HepG2 (cell line): ENCODE results near the gene UBE2D3. TPM values are rescaled to one million over a fixed set of nuclear protein-coding genes. Genes with fewer than 3 reads are reported as not detected.

Experiments used
- ATAC-seq: fragments of 200-7000 bp; cut with Tn5 transposase; 3 replicates; pipeline ENCODE4 v1.9.1; 2020; ENCODE audit warnings: mild to moderate bottlenecking, moderate library complexity
- BruUV-seq: library from RNA; stranded (reverse); fragments of 400-500 nt; replicated peaks from 2 replicates; lab custom pipeline; 2021; lab: Mats Ljungman, UMichigan
- CTCF ChIA-PET: fragments of 300-600 bp; formaldehyde crosslinking; extraction: SDS; loops from one replicate; lab custom pipeline; 2021; ENCODE audit warnings: low total read pairs, inconsistent platforms, low intra/inter-chr PET ratio; lab: Yijun Ruan, JAX
- POLR2A ChIA-PET: fragments of 350-600 bp; sonication (Branson Sonifier 250); formaldehyde crosslinking; loops from one replicate; lab custom pipeline; 2020; ENCODE audit warnings: antibody characterized with exemption, inconsistent platforms; lab: Yijun Ruan, JAX
- DNase-seq: peaks from one replicate; pipeline ENCODE4 v3.0.0-alpha.2; 2015; ENCODE audit warnings: low spot score
- FAIRE-seq: peaks from 3 replicates; lab custom pipeline; 2011; peaks lifted over from hg19 to GRCh38; lab: Jason Lieb, UNC
- H2AFZ ChIP-seq: one replicate; pipeline ENCODE4 v1.6.1; 2011; ENCODE audit warnings: low read length, inconsistent platforms
- H3K27ac ChIP-seq: fragments of 300-600 bp; 3 replicates; pipeline ENCODE4 v1.8.0; 2011; ENCODE audit warnings: mixed run types, mild to moderate bottlenecking, mixed read lengths, low read length, inconsistent platforms; ENCODE audit not compliant: insufficient read depth; ENCODE audit errors: extremely low read length
- H3K27me3 ChIP-seq, 2 experiments: fragments of 200-600 bp in 1 of 2; 2 replicates in 1 of 2; 3 replicates in 1 of 2; pipeline versions ENCODE4 v1.6.0 to v1.8.0; 2011; ENCODE audit warnings: low read length in 2 of 2, mild to moderate bottlenecking in 2 of 2, moderate library complexity in 2 of 2, inconsistent platforms in 1 of 2; ENCODE audit not compliant: insufficient read depth in 2 of 2, control insufficient read depth in 1 of 2
- H3K36me3 ChIP-seq, 2 experiments: fragments of 200-600 bp in 1 of 2; replicated peaks in 1 of 2; 2 replicates in 1 of 2; 3 replicates in 1 of 2; pipeline versions ENCODE4 v1.5.1 to v1.8.0; 2011; ENCODE audit warnings: low read length in 2 of 2, inconsistent platforms in 1 of 2; ENCODE audit not compliant: insufficient read depth in 2 of 2, control insufficient read depth in 1 of 2
- H3K4me1 ChIP-seq: 2 replicates; pipeline ENCODE4 v1.5.1; 2012; ENCODE audit warnings: low read length, inconsistent platforms; ENCODE audit not compliant: insufficient read depth
- H3K4me2 ChIP-seq: 2 replicates; pipeline ENCODE4 v1.6.0; 2011; ENCODE audit warnings: low read depth, low read length, inconsistent platforms
- H3K4me3 ChIP-seq, 3 experiments: fragments of 200-600 bp in 1 of 3; sonication (generic), shearing (Covaris generic) in 1 of 3; replicated peaks in 1 of 3; 2 replicates each; pipeline ENCODE4 v1.5.1; 2011 to 2016; ENCODE audit warnings: low read length in 3 of 3, inconsistent platforms in 2 of 3, low read depth in 2 of 3, mild to moderate bottlenecking in 2 of 3, control low read depth in 1 of 3, mixed read lengths in 1 of 3; ENCODE audit not compliant: insufficient read depth in 1 of 3
- H3K79me2 ChIP-seq: one replicate; pipeline ENCODE4 v1.6.1; 2011; ENCODE audit warnings: low read length, inconsistent platforms; ENCODE audit not compliant: insufficient read depth
- H3K9ac ChIP-seq: 2 replicates; pipeline ENCODE4 v1.6.0; 2011; ENCODE audit warnings: mild to moderate bottlenecking, low read depth, low read length, inconsistent platforms; ENCODE audit not compliant: insufficient read depth
- H3K9me3 ChIP-seq: 2 replicates; pipeline ENCODE4 v1.5.1; 2012; ENCODE audit warnings: mild to moderate bottlenecking, low read length
- H4K20me1 ChIP-seq: 2 replicates; pipeline ENCODE4 v1.6.0; 2011; ENCODE audit warnings: inconsistent platforms, mild to moderate bottlenecking, low read length, moderate library complexity; ENCODE audit not compliant: insufficient read depth
- CENPT ChIP-seq: sonication (generic); formaldehyde crosslinking; IDR thresholded peaks from 2 replicates; pipeline ENCODE4 v1.8.0; 2022; ENCODE audit warnings: low read depth, mild to moderate bottlenecking, moderate library complexity, missing genetic modification reagents
- FIP1L1 ChIP-seq: fragments of 200-400 bp; formaldehyde crosslinking; IDR thresholded peaks from 2 replicates; pipeline ENCODE4 v1.6.1; 2018; ENCODE audit warnings: low read depth, mild to moderate bottlenecking, low read length, moderate library complexity, borderline replicate concordance; ENCODE audit not compliant: insufficient read depth
- MIXL1 ChIP-seq: IDR thresholded peaks from 2 replicates; pipeline ENCODE4 v1.6.1; 2016
- NFKB2 ChIP-seq: sonication (generic); formaldehyde crosslinking; IDR thresholded peaks from 2 replicates; pipeline ENCODE4 v1.4.0; 2020; ENCODE audit warnings: missing genetic modification reagents, borderline replicate concordance
- RXRA ChIP-seq: sonication (generic); formaldehyde crosslinking; IDR thresholded peaks from 2 replicates; pipeline ENCODE4 v1.5.1; 2020; ENCODE audit warnings: missing genetic modification reagents
- SAP130 ChIP-seq: IDR thresholded peaks from 2 replicates; pipeline ENCODE4 v1.6.1; 2016; ENCODE audit warnings: low read depth
- SRSF4 ChIP-seq: fragments of 200-400 bp; formaldehyde crosslinking; IDR thresholded peaks from one replicate; pipeline ENCODE4 v1.6.1; 2018; ENCODE audit warnings: mild to moderate bottlenecking, low read depth, low read length, moderate library complexity; ENCODE audit not compliant: poor library complexity, severe bottlenecking
- ZNF264 ChIP-seq: sonication (generic); formaldehyde crosslinking; IDR thresholded peaks from 2 replicates; pipeline ENCODE4 v1.4.0; 2020; ENCODE audit warnings: missing genetic modification reagents
- WGBS: methylation state at CpG from one replicate; pipeline ENCODE4 v1.1.6; 2017; ENCODE audit warnings: low lambda C conversion rate; 5-methylcytosine and 5-hydroxymethylcytosine counted together
- in situ Hi-C: cut with HindIII; loops from 2 replicates; pipeline ENCODE4 v1.10.0; 2017; ENCODE audit warnings: low pct_unique_long_range_greater_than_20kb; ENCODE audit not compliant: extremely low pct_ligation_motif_present
- intact Hi-C: fragments of 100-400 bp; cut with micrococcal nuclease; formaldehyde crosslinking; loops from one replicate; pipeline ENCODE4 v1.10.0; 2022; ENCODE audit not compliant: unreplicated experiment
- polyA plus RNA-seq, 8 experiments: library from polyadenylated mRNA; depleted of rRNA in 3 of 8; stranded (reverse) in 7 of 8; unstranded in 1 of 8; fragments of >200 nt; fragmentation: Illumina TruSeq in 4 of 8; extraction: Trizol in 4 of 8; gene quantifications; 2 replicates each; pipeline versions ENCODE4 v1.2.1 to v1.2.3, GENCODE V29; 2011 to 2016; ENCODE audit warnings: low read depth in 4 of 8, missing spikeins in 1 of 8, mixed read lengths in 1 of 8; ENCODE audit not compliant: insufficient read depth in 1 of 8
- total RNA-seq, 5 experiments: library from RNA; depleted of rRNA; stranded (reverse); fragments of >200 nt; fragmentation: Illumina TruSeq; extraction: Trizol; gene quantifications; 2 replicates each; pipeline ENCODE4 v1.2.3, GENCODE V29; 2016; ENCODE audit warnings: low read depth in 1 of 5
- TF ChIP-seq, protein P1 (sequence below): IDR thresholded peaks from 2 replicates; pipeline ENCODE4 v1.6.1; 2018; ENCODE audit warnings: missing genetic modification reagents, mild to moderate bottlenecking, missing compliant biosample characterization
- TF ChIP-seq, protein P2 (sequence below): IDR thresholded peaks from 2 replicates; pipeline ENCODE4 v1.6.1; 2016

UBE2D3 gene
- total and polyA plus RNA-seq, 2 of the 13 experiments (the other 11 are each of a cell fraction or from before 2014, with no cell fraction given), result 224 to 293 TPM

DNA sequence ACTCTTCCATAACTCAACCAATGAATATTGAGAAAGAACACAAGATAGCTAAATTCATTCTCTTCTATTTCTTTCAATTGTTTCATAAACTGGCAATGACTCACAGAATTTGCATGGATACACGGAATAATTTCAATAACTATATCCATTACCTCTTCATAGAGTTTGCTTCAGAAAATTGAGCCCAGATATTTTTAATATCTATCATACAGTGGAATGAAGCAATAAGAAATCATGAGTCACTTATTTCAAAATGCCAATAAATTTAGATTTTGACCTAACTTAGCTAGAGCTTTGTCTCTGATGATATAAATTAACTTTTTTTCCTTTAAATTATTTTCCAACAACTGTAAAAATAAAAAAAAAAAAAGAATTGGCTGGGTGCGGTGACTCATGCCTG lies 44.3 kb downstream of the UBE2D3 start:
- Histone ChIP-seq H3K27ac (no peak overlapping the region), H3K9me3 (no peaks in the 10 kb centered on the region), H3K4me3 (no peak overlapping the region), H3K79me2 (no peaks in the 10 kb centered on the region), H2AFZ (no peak overlapping the region), H3K27me3 (no peaks in the 10 kb centered on the region), H3K36me3 (no peaks in the 10 kb centered on the region), H3K4me1 (peaks cover 38% of the 10 kb centered on the region), H3K4me2 (no peak overlapping the region), H3K9ac (no peak overlapping the region), H4K20me1 (no peaks in the 10 kb centered on the region)
- no TSS peak for BruUV-seq
- ChIA-PET CTCF (no interaction called here), POLR2A (interaction anchor here (0.7 kb wide), 1 partner anchor 339 kb away, joined by 3 read pairs; no protein-coding TSS in a partner anchor)
- TF ChIP-seq SRSF4 (no peak), FIP1L1 (no peak), SAP130 (CRISPR knock-in tag) (no peak), RXRA (CRISPR knock-in tag) (no peak), CENPT (CRISPR knock-in tag) (no peak), MIXL1 (CRISPR knock-in tag) (no peak), ZNF264 (CRISPR knock-in tag) (no peak), NFKB2 (CRISPR knock-in tag) (no peak)
- TF ChIP-seq, protein P1, sequence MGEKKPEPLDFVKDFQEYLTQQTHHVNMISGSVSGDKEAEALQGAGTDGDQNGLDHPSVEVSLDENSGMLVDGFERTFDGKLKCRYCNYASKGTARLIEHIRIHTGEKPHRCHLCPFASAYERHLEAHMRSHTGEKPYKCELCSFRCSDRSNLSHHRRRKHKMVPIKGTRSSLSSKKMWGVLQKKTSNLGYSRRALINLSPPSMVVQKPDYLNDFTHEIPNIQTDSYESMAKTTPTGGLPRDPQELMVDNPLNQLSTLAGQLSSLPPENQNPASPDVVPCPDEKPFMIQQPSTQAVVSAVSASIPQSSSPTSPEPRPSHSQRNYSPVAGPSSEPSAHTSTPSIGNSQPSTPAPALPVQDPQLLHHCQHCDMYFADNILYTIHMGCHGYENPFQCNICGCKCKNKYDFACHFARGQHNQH (CRISPR knock-in tag), result no peak
- TF ChIP-seq, protein P2, sequence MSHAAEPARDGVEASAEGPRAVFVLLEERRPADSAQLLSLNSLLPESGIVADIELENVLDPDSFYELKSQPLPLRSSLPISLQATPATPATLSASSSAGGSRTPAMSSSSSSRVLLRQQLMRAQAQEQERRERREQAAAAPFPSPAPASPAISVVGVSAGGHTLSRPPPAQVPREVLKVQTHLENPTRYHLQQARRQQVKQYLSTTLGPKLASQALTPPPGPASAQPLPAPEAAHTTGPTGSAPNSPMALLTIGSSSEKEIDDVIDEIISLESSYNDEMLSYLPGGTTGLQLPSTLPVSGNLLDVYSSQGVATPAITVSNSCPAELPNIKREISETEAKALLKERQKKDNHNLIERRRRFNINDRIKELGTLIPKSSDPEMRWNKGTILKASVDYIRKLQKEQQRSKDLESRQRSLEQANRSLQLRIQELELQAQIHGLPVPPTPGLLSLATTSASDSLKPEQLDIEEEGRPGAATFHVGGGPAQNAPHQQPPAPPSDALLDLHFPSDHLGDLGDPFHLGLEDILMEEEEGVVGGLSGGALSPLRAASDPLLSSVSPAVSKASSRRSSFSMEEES (CRISPR knock-in tag), result no peak
- no peak for DNase-seq
- no peak for FAIRE-seq
- WGBS, result 96% methylated on average over 2 of the region's 2 CpGs
- no peak for ATAC-seq
- intact Hi-C loops (no loop called here), in situ Hi-C loops (no loop called here)
